Activated CD4-positive, alpha-beta T cell treated with anti-CD3 and anti-CD28 coated beads, Interleukin-10, Interleukin-2, amounts not matched to agents 100 ng/mL and 50 ng/mL, durations not matched to agents 16 hours and 8 hours (primary cell): ENCODE results near the gene AGAP4.
"Not testable (repeated sequence)": the region's sequence is repeated elsewhere in the genome, so short reads cannot be mapped to it uniquely, and the experiment has no call there.

ENCODE experiments used
- DNase-seq: peaks from one replicate; pipeline ENCODE4 v3.0.0-alpha.2; 2020

The AGAP4 gene

GRCh38 chr10:45847400-45847799, at the start of gene AGAP4:
Gene AGAP4 (minus strand): TSS chr10:45847500. CDS start chr10:45847347, 153 bp downstream.
- not testable (repeated sequence) for DNase-seq

- DNase-seq, result not testable (repeated sequence)
Measured at GRCh38 chr10:45890721-45891120, 43.4 kb upstream of the AGAP4 start.

- DNase-seq, result not testable (repeated sequence)
Measured at GRCh38 chr10:45889539-45890230, 42.4 kb upstream of the AGAP4 start.

- not testable (repeated sequence) for DNase-seq
Measured at GRCh38 chr10:45882880-45883279, 35.6 kb upstream of the AGAP4 start.

- not testable (repeated sequence) for DNase-seq
Measured at GRCh38 chr10:45865404-45865803, 18.1 kb upstream of the AGAP4 start.

GRCh38 chr10:45864264-45864663, 17.0 kb upstream of the AGAP4 start:
- DNase-seq, result not testable (repeated sequence)

- not testable (repeated sequence) for DNase-seq
Measured at GRCh38 chr10:45863632-45864031, 16.3 kb upstream of the AGAP4 start.

GRCh38 chr10:45857931-45858330, 10.6 kb upstream of the AGAP4 start:
- DNase-seq, result not testable (repeated sequence)

- not testable (repeated sequence) for DNase-seq
Measured at GRCh38 chr10:45848467-45848866, 1.2 kb upstream of the AGAP4 start.

- not testable (repeated sequence) for DNase-seq
Measured at GRCh38 chr10:45822918-45823317, 24.4 kb downstream of the AGAP4 start.

- not testable (repeated sequence) for DNase-seq
Measured at GRCh38 chr10:45820107-45820830, 27.0 kb downstream of the AGAP4 start.

GRCh38 chr10:45819552-45819951, 27.7 kb downstream of the AGAP4 start:
- no peak for DNase-seq

- DNase-seq, result no peak
Measured at GRCh38 chr10:45817912-45818311, 29.4 kb downstream of the AGAP4 start.

- DNase-seq, result no peak
Measured at GRCh38 chr10:45817130-45817859, 30.0 kb downstream of the AGAP4 start.

- DNase-seq, result not testable (repeated sequence)
Measured at GRCh38 chr10:45814146-45814545, 33.2 kb downstream of the AGAP4 start.

GRCh38 chr10:45812959-45813358, 34.3 kb downstream of the AGAP4 start:
- DNase-seq, result not testable (repeated sequence)

- DNase-seq, result no peak
Measured at GRCh38 chr10:45811075-45811474, 36.2 kb downstream of the AGAP4 start.

- DNase-seq, result no peak
Measured at GRCh38 chr10:45809837-45810236, 37.5 kb downstream of the AGAP4 start.

GRCh38 chr10:45804996-45805395, 42.3 kb downstream of the AGAP4 start:
- DNase-seq, result not testable (repeated sequence)

- not testable (repeated sequence) for DNase-seq
Measured at GRCh38 chr10:45803060-45804010, 44.0 kb downstream of the AGAP4 start.

- DNase-seq, result not testable (repeated sequence)
Measured at GRCh38 chr10:45794761-45795160, 52.5 kb downstream of the AGAP4 start.
